NCI-H2081 treated with DMSO at 0.1 percent for 48 hours (cell line): ENCODE results near the gene MEA1.

Source experiments
- DNase-seq: peaks from one replicate; lab custom pipeline; 2025; lab: John Stamatoyannopoulos, UW

MEA1 gene

DNA sequence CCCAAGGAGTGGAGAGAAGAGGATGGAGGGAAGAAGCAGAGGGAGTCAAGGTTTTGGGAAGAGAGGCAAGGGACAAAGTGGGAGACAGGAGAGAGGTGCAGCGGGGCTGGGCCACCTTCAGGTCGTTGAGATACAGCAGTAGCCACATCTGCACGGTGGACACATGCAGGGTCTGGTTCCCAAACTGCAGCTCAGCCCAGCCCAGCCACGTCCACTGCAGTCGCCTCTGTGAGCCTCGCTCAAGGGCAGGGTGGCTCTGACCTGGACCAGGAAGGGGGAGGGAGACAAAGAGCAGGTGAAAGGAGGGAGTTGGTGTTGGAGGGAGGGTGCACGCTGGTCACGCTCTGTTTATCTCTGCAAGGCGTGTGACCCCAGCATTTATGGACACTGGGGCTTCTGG lies 25.0 kb upstream of the MEA1 start:
- no peak for DNase-seq

DNA sequence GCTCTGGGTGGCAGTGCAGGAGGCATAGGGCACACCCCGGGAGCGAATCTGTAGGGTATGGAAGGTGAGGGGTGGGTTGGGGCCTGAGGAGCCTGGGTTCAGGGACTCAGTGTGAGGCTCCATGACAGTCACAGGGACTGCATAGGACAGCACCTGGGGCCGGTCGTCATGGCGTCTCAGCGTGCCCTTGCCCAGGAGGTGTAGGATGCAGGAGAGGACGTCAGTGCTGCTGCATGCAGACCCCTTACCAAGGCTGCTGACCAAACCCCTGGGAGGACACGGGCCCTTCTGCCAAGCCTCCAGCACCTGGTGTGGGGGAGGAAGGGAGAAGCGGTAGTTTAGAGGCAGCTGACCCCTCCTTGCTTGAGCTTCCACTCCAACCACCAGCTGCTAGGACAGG lies 24.0 kb upstream of the MEA1 start:
- DNase-seq, result no peak

DNA sequence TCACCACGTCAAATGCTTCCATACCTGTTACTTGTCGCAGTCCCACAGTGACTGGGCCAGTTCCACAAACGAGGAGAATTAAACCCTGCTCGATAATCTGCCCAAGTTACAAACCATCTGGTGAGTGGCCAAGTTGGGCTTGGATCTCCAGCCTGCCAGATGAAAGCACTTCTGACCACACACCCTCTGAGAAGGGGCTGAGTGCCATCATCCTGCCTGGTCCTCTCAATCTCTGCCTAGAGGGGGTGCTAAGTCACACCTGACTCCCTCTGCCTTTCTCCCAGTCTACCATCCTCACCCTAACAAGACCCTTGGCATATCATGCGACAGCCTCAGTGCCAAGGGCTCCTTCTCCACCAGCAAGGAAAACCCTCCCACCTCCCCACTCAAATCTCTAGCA lies 23.5 kb upstream of the MEA1 start:
- DNase-seq, result no peak

DNA sequence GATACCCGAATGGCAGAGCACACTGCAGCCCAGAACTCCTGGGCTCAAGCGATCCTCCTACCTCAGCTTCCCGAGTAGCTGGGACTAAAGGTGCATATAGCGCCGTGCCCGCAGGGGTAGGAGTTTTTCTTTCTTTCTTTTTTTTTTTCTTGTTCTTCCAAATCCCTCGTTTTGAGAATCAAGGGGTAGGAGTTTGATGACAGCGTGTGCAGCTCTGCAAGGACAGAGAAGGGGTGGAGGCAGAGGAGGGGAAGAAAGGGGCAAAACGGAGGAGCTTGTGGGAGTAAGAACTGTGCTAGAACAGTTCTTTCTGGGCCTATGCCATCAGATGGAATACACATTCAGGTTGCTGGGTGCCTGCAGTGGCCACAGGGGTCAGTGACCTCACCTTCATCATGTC lies 23.0 kb upstream of the MEA1 start:
- no peak for DNase-seq

DNA sequence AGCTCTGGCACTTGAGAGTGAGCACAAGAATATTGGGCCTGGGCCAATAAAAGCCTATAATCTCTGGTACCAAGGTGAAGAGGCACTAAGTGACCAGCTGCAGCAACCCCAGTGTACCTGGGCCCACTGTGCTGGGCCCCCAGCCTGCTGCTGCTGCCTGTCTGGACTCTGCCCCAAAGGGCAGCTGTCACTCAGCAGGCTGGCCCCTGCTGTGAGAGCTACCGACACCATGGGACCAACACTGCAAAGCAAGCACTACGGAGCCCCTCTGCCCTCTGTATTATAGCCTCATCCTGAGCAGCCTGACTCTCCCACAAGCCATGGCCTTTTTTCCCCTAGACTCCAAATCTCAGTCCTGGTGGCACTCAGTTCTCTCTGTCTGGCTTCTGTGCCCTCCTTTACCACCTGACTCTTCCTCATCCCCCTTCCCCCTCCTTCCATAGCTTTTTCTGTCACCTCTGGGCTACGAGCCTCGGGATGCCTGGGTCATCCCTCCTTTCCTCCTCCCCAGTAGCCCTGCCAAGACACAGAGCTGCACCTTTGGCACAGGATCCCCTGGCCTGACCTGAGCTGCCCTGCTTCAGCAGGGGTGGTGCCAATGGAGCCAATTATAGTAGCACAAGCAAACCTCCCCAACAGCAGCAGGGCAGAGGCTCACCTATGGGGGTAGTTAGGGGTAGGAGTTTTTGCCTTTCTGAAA lies 21.9 kb upstream of the MEA1 start:
- DNase-seq, result no peak

DNA sequence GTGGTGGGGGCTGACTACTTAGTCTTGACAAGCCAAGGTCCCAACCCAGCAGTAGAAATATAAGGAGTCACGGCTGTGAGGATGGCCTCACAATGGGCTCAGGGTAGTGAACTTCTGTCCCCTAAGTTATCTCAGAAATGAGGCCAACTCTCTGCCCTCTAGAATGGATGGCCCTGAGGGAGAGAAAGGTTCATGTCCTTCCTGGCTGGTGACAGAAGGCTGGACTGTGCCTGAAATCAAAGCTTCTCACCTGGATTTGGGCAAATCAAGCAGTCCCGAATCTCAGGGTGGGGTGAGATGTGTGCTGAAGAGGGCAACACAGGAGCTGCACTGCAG lies 20.4 kb upstream of the MEA1 start:
- DNase-seq, result no peak

DNA sequence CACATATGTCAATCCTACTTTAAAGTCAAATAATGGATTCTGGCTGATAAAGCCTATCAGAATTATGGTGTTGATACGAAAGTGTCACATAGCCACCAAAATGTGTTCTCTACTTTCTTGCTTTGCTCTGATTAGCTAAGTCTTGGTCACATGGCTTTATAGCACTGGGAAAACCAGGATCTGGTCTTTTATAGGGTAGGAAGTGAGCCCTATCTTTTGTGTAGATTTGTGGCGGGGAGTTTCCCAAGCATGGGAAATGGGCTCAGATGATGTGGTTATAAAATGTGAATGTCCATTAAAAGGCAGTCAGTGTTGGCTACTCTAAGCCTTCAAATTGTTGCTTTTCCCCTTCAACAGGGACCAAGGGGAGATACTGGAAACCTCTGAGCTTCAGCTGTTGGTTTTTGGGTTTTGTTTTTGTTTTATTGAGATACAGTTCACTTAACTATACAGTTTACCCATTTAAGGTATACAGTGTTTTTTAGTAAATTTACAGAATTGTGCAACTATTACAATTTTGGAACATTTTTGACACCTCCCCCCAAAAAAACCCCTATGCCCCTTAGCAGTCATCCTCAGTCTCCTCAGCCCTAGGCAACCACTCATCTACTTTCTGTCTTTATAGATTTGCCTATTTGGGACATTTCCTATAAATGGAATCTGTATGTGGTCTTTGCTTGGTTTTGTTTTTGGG lies 19.9 kb upstream of the MEA1 start:
- DNase-seq, result no peak

DNA sequence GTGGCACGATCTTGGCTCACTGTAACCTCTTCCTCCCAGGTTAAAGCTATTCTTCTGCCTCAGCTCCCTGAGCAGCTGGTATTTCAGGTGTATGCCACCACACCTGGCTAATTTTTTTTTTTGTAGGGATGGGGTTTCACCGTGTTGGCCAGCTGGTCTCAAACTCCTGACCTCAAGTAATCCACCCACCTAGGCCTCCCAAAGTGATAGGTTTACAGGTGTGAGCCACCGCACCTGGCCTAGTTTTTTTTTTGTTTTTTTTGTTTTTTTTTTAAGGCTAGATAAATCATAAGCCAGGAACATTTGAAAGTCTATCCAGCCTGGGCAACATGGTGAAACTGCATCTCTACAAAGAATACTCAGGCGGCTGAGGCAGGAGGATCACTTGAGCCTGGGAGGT lies 18.6 kb upstream of the MEA1 start:
- no peak for DNase-seq

DNA sequence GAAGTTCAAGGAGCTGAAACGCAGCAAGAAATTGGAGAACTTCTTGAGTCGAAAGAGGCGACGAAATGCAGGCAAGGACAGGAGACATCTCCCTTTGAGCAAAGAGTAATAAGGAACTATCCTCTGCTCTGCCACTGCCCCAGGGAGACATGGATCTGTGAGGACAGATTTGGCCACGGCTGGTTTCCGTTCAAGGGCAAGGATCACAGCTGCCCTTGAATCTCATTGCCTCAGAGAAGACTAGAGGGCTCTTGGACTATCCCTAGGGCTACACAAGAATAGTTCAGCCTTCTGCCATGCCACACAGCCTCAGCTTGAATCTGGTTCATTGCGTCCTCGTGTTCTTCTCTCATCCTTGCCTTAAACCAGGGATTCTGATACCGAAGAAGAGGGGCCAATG lies 15.4 kb upstream of the MEA1 start:
- DNase-seq, result no peak

DNA sequence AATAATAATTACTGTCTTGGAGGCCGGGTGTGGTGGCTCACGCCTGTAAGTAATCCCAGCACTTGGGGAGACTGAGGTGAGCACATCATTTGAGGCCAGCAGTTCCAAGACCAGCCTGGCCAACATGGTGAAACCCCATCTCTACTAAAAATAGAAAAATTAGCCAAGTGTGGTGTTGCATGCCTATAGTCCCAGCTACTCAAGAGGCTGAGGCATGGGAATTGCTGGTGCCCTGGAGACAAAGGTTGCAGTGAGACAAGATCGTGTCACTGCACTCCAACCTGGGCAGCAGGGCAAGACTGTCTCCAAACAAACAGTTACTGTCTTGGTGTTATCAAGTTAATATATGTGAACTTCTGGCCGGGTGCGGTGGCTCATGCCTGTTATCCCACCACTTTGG lies 12.6 kb upstream of the MEA1 start:
- no peak for DNase-seq

DNA sequence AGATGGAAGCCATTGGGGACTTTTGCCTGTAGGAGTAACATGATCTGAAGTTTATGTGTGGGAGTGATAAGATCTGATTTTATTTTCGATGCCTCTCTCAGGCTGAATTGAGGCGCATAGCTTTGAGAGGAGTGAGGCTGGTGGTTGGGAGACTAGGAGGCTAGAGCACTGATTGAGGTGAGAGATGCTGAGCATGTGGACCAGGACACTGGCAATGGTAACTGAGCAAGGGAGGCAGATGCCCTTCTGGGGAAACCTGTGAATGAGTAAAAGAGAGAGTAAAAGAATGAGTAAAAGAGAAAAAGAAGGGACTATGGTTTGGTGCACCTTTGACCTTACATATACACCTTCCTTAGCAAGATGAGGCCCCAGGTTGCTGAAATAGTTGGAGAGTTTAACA lies 10.7 kb upstream of the MEA1 start:
- DNase-seq, result no peak

DNA sequence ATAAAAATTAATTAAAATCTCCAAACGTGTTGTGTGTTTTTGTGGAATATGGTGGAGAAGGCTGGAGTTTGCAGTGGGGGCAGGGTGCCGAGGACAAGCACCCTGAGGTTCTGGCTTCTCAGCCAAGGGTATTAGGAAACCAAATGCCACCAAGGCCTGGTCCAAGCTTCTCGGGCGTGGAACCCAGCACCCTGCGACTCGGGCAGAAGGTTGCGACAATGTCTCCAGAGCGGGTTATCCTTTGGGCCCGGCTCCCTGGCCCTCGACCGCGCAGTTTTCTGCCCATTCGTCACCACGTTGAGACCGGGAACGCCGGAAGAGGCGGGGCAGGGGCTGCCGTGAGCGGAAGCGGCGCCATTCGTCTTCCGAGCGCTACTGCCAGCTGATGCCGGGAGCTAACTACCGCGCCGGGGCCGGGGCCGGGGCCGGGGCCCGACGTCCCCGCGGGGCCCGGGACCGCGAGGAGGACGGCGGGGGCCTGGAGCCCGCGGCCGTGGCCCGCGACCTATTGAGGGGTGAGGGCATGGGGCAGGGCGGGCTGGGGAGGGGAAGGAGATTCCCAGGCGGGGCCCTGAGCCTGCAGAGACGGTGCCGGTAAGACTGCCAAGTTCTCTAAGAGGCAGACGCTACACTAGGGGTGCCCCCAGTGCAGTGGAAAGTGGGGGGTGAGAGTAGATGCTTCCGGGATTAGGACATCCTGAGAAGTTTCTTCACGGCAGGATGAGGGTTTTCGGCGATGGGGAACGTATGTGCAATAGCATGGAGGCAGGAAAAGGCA lies 7.7 kb upstream of the MEA1 start, which contains the start of gene RRP36:
Gene RRP36 (plus strand): TSS at position 354 of the 778 bp plus-strand sequence. CDS start 32 bp downstream, at position 386.
- DNase-seq, result no peak

DNA sequence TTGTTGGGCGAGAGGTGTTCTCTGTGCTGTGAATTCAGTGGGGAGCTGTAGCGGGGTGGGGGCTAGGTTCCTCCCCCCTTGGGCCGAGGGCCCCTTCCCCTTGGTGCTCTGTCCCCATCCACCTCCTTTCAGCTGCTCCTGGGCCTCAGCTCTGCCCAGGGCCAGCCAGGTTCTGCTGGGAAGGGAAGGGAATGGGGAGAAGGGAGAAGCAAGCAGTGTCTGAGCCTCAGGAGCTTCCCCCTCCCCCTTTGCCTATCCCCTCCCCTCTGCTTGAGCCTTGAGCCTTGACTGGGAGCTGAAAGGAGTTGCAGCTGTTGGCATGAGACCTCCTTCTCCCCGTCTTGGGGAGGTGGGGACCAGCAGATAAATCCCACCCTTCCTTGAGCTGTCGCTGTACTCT lies 7.1 kb upstream of the MEA1 start:
- DNase-seq, result no peak

DNA sequence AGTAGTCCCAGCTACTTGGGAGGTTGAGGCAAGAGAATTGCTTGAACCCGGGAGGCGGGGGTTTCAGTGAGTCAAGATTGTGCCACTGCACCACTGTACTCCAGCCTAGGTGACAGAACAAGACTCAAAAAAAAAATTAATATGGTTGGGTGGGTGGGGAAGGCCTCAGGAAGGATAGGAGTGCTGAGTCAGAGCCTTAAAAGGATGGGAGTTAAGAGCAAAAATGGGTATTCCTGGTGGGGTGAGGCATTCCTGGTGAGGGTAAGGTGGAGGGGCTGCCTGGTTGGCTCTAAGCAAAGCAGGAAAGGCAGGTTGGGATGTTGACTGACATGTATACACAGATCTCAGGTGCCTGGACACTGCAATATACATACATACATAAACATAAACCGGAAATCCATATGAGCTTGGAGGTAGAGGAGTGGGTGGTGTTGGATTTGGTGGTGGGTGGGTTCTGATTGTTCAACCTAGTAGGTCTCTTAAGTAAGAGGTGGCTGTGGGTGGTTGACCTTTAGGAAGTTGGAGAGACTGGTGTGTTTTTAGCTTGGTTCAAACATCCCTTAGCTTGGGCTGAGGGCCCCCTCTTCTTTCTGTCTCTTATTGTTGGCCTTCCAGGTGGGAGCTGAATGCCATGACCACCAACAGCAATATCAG lies 6.4 kb upstream of the MEA1 start:
- DNase-seq, result no peak

DNA sequence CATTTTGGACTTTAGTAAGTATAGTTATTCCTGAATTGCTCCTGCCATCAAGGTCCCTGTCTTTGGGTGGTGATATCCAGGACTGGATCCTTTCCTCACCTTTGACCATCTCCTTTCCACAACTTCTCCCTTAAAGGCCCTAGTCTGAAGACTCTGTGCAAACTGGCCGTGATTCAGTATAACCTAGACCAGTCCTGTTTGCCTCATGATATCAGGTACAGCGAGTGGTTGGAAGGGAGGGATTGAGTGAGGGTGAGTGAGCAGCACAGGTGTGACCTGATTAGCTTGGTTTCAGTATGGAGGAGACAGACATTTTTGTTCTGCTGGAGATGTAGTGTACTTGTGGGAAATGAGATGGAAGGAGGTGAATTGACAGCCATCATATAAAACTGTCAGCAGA lies 5.4 kb upstream of the MEA1 start:
- no peak for DNase-seq

DNA sequence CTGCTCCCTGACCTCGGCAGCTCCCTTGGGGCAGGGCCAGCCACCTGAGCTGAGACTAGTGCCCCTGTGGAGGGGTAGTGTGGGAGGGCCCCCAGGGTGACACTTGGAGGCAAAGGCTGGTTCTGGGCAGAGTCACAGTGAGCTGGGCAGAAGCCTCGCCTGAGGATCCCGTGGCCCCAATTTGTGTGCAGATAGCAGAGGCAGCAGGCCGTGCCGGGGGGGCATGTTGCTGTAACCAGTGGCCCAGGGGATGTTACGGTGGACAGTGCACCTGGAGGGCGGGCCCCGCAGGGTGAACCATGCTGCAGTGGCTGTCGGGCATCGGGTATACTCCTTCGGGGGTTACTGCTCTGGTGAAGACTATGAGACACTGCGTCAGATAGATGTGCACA lies 3.2 kb upstream of the MEA1 start:
- DNase-seq, result no peak

DNA sequence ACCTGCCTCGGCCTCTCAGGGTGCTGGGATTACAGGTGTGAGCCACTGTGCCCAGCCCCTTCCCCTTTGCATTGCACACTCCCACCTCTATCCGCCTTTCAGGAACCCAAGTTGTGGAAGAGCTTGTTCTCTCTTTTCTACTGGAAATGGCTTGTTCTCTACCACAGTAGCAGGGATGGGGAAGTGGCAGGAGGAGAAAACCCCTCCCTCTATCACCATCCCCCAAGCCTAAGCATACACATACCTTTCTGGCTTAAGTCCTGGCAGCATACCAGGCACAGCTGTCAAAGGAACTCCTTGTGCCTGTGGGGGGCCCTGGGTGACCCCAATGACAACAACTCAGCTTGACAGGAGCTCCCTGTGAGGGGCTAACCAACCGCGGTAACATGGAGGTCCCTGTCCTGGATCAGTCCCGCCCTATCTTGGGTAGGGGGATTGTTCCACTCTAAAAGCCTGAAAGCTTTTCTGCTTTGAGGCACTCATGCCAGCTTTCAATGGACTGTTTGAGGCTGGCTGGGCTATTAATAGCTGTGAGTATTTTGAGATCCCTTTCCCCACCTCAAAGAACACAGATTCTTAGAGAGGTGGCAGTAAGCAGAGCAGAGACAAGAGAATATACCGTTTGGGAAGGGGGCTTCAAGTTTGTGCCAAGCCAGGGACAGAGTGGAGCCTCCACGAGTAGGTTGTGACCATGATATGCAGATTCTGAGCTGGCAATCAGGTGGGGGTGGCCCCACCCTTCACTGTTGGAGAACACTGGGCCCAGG lies 2.6 kb upstream of the MEA1 start:
- DNase-seq, result no peak

DNA sequence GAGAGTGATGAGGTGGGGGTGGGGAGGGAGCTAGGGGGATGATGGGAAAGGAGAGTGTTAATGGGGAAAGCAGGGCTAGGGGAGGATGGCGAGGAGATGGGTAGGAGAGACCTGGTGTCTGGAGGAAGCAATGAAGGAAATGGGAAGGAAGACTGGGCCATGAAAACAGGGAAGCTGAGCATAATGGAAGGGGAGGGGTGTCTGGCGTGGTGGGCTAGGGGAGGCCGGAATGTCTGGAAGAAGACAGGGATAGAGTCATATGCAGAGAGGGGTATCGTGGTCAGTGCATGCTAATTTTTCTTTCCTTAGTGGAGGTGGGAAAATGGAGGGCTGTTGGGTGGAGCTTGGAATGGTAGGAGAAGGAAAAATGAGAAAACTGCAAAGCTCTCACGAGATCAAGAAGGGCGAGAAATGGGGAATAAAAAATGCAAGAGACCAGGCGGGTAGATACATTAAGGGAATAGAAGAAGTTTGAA lies 726 bp upstream of the MEA1 start:
- DNase-seq, result no peak

DNA sequence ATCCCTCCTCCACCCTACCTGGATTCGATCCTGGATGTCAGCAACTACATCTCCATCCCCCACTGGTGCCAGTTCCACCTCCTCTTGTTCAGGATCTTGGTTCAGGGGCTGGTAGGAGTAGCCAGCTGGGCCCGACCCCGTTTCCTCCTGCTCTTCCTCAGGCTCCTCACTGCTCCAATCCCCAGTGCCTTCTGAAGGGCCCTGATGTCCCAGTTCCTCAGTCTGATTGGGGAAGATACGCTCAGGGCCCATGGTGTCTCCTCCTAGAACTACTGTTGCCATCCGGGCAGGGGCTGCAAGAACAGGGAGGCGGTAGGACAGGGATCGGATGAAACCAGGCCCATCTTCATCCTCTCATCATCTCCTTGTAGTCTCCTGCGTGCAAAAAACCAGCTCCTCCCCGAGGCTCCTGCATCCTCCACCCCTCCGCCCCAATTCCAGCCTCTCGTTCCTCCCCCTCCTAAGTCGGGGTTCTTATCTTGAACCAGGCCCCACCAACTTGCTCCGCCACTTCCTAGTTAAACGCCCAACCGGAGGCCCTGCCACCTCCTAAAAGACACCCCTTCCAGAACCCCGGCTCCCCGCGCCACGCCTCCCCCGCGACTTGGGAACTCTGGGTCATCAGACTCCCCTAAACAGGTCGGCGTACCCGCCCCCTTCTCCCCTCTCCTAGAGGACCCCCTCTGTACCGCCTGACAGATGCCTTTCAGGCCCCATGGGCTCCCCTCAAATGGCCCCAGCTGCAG lies 476 bp downstream of the MEA1 start:
- DNase-seq, result no peak

DNA sequence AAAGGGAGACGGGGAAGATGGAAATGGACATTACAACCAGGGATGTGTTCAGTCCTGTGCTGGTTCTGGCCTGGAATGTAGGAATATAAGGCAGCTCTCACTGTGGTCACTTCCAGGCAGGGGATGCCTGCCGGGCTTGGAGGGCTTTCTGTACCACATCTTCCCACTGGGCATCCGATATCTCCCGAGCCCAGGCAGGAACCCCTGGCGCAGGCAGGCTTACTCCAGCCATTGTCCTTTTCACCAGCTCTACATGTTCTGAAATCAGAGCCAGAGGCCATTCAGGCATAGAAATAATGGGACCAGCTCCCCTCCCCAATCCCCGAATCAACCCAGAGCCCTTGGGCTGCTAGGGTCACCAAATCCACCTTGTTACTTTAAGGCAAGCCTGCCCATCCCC lies 1.4 kb downstream of the MEA1 start:
- no peak for DNase-seq

DNA sequence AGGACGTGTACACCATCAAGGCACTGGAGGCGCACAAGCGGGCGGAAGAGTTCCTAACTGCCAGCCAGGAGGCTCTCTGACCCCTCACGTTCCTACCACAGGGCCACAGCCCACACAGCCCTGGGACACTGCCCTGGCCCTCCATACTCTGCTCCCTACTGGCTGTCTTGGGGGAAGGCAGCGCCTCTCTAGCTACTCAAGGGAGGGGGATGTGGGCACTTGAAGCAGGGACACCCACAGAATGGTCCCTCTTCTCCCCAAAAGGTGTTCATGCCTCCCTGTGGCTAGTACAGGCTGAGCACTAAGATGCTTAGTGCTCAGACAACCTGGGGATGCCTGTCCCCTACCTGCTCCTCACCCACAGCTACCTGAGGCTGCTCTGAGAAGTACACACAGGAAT lies 2.5 kb downstream of the MEA1 start:
- DNase-seq, result no peak
